PC-3 (cell line): ENCODE results near the gene SLC35F3.
"Not testable (repeated sequence)": the region's sequence is repeated elsewhere in the genome, so short reads cannot be mapped to it uniquely, and the experiment has no call there.

Experiments used
- EZH2 ChIP-seq: fragments of 300-600 bp; sonication (generic); IDR thresholded peaks from one replicate; pipeline ENCODE4 v1.6.1; 2017; ENCODE audit warnings: antibody characterized with exemption, mild to moderate bottlenecking, low read length; ENCODE audit not compliant: unreplicated experiment
- EZH2phosphoT487 ChIP-seq: fragments of 300-600 bp; sonication (generic); IDR thresholded peaks from 2 replicates; pipeline ENCODE4 v1.6.1; 2018; ENCODE audit warnings: mild to moderate bottlenecking, antibody characterized with exemption, low read length, borderline replicate concordance
- TF ChIP-seq, protein P1 (sequence below): fragments of 300-600 bp; sonication (generic); conservative IDR thresholded peaks from 2 replicates; pipeline ENCODE4 v1.5.1; 2017; ENCODE audit warnings: antibody characterized with exemption, low read depth, mild to moderate bottlenecking, low read length

DNA sequence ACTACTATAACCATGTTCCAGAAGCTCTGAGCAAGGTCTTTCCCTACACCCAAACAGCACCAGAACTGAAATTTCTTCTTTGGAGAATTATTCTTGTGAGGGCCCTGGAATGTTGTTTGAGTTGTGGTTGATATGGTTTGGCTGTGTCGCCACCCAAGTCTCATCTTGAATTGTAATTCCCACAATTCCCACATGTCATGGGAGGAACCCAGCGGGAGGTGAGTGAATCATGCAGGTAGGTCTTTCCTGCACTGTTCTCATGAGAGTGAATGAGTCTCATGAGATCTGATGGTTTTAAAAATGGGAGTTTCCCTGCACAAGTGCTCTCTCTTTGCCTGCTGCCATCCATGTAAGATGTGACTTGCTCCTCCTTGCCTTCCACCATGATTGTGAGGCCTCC, 272.4 kb downstream of the SLC35F3 start:
- TF ChIP-seq, protein P1, sequence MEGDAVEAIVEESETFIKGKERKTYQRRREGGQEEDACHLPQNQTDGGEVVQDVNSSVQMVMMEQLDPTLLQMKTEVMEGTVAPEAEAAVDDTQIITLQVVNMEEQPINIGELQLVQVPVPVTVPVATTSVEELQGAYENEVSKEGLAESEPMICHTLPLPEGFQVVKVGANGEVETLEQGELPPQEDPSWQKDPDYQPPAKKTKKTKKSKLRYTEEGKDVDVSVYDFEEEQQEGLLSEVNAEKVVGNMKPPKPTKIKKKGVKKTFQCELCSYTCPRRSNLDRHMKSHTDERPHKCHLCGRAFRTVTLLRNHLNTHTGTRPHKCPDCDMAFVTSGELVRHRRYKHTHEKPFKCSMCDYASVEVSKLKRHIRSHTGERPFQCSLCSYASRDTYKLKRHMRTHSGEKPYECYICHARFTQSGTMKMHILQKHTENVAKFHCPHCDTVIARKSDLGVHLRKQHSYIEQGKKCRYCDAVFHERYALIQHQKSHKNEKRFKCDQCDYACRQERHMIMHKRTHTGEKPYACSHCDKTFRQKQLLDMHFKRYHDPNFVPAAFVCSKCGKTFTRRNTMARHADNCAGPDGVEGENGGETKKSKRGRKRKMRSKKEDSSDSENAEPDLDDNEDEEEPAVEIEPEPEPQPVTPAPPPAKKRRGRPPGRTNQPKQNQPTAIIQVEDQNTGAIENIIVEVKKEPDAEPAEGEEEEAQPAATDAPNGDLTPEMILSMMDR, result not testable (repeated sequence)
- not testable (repeated sequence) for TF ChIP-seq EZH2, EZH2phosphoT487
